ENCODE data around the gene ARHGDIA.

The ARHGDIA gene

GRCh38 chr17:81906476-81907218 lies 35.5 kb upstream of the ARHGDIA start:
- in situ Hi-C loops (cut with HindIII; ENCODE audit: low sequenced_read_pairs): no loop called here

- in situ Hi-C loops (cut with HindIII; ENCODE audit: low sequenced_read_pairs): no loop called here
Observed at GRCh38 chr17:81905993-81906392, 34.9 kb upstream of the ARHGDIA start.

- in situ Hi-C loops (cut with HindIII; ENCODE audit: low sequenced_read_pairs): no loop called here
Observed at GRCh38 chr17:81905424-81905875, 34.3 kb upstream of the ARHGDIA start.

- in situ Hi-C loops (cut with HindIII; ENCODE audit: low sequenced_read_pairs): no loop called here
Observed at GRCh38 chr17:81904600-81905423, 33.7 kb upstream of the ARHGDIA start.

GRCh38 chr17:81903896-81904599 lies 32.9 kb upstream of the ARHGDIA start:
- in situ Hi-C loops (cut with HindIII; ENCODE audit: low sequenced_read_pairs): no loop called here

GRCh38 chr17:81903415-81903831 lies 32.3 kb upstream of the ARHGDIA start:
- in situ Hi-C loops (cut with HindIII; ENCODE audit: low sequenced_read_pairs): no loop called here

- in situ Hi-C loops (cut with HindIII; ENCODE audit: low sequenced_read_pairs): no loop called here
Observed at GRCh38 chr17:81902653-81903414, 31.7 kb upstream of the ARHGDIA start.

- in situ Hi-C loops (cut with HindIII; ENCODE audit: low sequenced_read_pairs): no loop called here
Observed at GRCh38 chr17:81902023-81902652, 31.0 kb upstream of the ARHGDIA start, which contains the start of gene NPB. Gene NPB (plus strand): TSS chr17:81902238. CDS start chr17:81902278, 40 bp downstream.

- in situ Hi-C loops (cut with HindIII; ENCODE audit: low sequenced_read_pairs): no loop called here
Observed at GRCh38 chr17:81901167-81902022, 30.3 kb upstream of the ARHGDIA start.

- in situ Hi-C loops (cut with HindIII; ENCODE audit: low sequenced_read_pairs): no loop called here
Observed at GRCh38 chr17:81900181-81900820, 29.2 kb upstream of the ARHGDIA start.

- in situ Hi-C loops (cut with HindIII; ENCODE audit: low sequenced_read_pairs): no loop called here
Observed at GRCh38 chr17:81899514-81900166, 28.5 kb upstream of the ARHGDIA start.

- in situ Hi-C loops (cut with HindIII; ENCODE audit: low sequenced_read_pairs): no loop called here
Observed at GRCh38 chr17:81898885-81899284, 27.7 kb upstream of the ARHGDIA start.

GRCh38 chr17:81898029-81898866 lies 27.1 kb upstream of the ARHGDIA start:
- in situ Hi-C loops (cut with HindIII; ENCODE audit: low sequenced_read_pairs): no loop called here

GRCh38 chr17:81895400-81895799 lies 24.3 kb upstream of the ARHGDIA start:
- in situ Hi-C loops (cut with HindIII; ENCODE audit: low sequenced_read_pairs): no loop called here

GRCh38 chr17:81891303-81891552 lies 20.1 kb upstream of the ARHGDIA start:
- in situ Hi-C loops (cut with HindIII; ENCODE audit: low sequenced_read_pairs): no loop called here

- in situ Hi-C loops (cut with HindIII; ENCODE audit: low sequenced_read_pairs): no loop called here
Observed at GRCh38 chr17:81890447-81891302, 19.5 kb upstream of the ARHGDIA start.

GRCh38 chr17:81889602-81890001 lies 18.5 kb upstream of the ARHGDIA start:
- in situ Hi-C loops (cut with HindIII; ENCODE audit: low sequenced_read_pairs): no loop called here

All from DLD1 (cell line).